Epithelial cell of alveolus of lung (primary cell): ENCODE measurements around the gene CHST14. TPM values are rescaled to one million over a fixed set of nuclear protein-coding genes. Genes with fewer than 3 reads are reported as not detected.

ENCODE experiments used
- total RNA-seq: library from RNA; depleted of rRNA; stranded (reverse); fragments of >200 nt; gene quantifications from 2 replicates; pipeline ENCODE4 v1.2.1, GENCODE V29; 2015

CHST14 gene
- 29.5 and 41.4 TPM in 2 replicates for total RNA-seq

GRCh38 chr15:40470423-40471104 lies at the start of gene CHST14:
Gene CHST14 (plus strand): TSS chr15:40470984. CDS start chr15:40471214, 230 bp downstream.

GRCh38 chr15:40440743-40441564 lies 29.8 kb upstream of the CHST14 start, which contains the start of gene BAHD1:
Gene BAHD1 (plus strand): TSS chr15:40440953. CDS start chr15:40458465, 17,512 bp downstream.

Other genes with a start within 250 kb of the CHST14 start
- gene PAK6, start 231.9 kb upstream of the CHST14 start, total RNA-seq: 0.13 TPM in 1 of 2 replicates, not detected in the other
- not detected in 2 replicates for gene ANKRD63, start 187.9 kb upstream of the CHST14 start, total RNA-seq
- gene PLCB2, start 163.0 kb upstream of the CHST14 start, total RNA-seq: 0.52 TPM in 1 of 2 replicates, not detected in the other
- 10.7 and 12.2 TPM in 2 replicates for gene INAFM2, start 147.3 kb upstream of the CHST14 start, total RNA-seq
- 2.3 and 3.0 TPM in 2 replicates for gene CCDC9B, start 130.0 kb upstream of the CHST14 start, total RNA-seq
- not detected in 2 replicates for gene PHGR1, start 120.0 kb upstream of the CHST14 start, total RNA-seq
- 0.08 and 0.13 TPM in 2 replicates for gene DISP2, start 112.8 kb upstream of the CHST14 start, total RNA-seq
- gene KNSTRN, start 88.3 kb upstream of the CHST14 start, total RNA-seq: 26.0 and 32.6 TPM in 2 replicates
- gene IVD, start 65.2 kb upstream of the CHST14 start, total RNA-seq: 30.5 and 32.3 TPM in 2 replicates
- gene BAHD1, start 30.0 kb upstream of the CHST14 start, total RNA-seq: 9.8 and 10.5 TPM in 2 replicates
- 26.5 and 49.1 TPM in 2 replicates for gene CCDC32, start 94.1 kb downstream of the CHST14 start, total RNA-seq
- 9.2 and 14.9 TPM in 2 replicates for gene RPUSD2, start 98.3 kb downstream of the CHST14 start, total RNA-seq
- gene KNL1, start 123.3 kb downstream of the CHST14 start, total RNA-seq: 7.9 and 16.4 TPM in 2 replicates
- gene RAD51, start 224.2 kb downstream of the CHST14 start, total RNA-seq: 4.2 and 11.5 TPM in 2 replicates